Stimulated activated naive CD4-positive, alpha-beta T cell (primary cell): ENCODE measurements around the gene SORCS3.
"Not testable (repeated sequence)": the region's sequence is repeated elsewhere in the genome, so short reads cannot be mapped to it uniquely, and the experiment has no call there.

ENCODE experiments used
- DNase-seq, 6 experiments: peaks; one replicate each; lab custom pipeline; 2025; lab: John Stamatoyannopoulos, UW

Gene SORCS3

DNA sequence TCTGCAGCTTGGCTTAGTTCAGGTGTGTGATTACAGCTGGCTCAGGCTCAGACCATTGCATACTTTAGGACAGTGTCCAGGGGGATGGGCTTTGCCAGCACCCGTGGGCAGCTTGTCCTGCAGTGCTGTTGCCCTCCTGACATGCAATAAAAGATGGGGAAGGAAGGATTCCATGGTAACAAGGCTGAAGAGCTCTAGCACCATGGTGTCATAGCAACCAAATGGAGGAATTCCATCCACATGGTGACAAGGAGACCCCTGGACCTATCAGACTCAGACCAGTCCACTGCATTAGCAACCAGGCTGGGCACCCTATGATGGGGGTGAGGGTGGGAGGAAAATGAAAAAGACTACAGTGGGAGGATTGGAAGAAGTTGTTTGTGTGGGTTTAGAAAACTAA lies 49.9 kb downstream of the SORCS3 start:
- DNase-seq = no peak

- no peak for DNase-seq
Measured at GRCh38 chr10:104694074-104694473, 53.0 kb downstream of the SORCS3 start.

DNA sequence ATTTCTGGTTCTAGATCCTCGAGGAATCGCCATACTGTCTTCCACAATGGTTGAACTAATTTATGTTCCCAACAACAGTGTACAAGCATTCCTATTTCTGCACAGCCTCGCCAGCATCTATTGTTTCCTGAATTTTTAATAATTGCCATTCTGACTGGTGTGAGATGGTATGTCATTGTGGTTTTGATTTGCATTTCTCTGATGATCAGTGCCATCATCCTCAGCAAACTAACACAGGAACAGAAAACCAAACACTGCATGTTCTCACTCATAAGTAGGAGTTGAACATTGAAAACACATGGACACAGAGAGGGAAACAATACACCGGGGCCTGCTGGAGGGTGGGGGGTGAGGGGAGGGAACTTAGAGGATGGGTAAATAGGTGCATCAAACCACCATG lies 62.2 kb downstream of the SORCS3 start:
- not testable (repeated sequence) for DNase-seq

- no peak for DNase-seq
Measured at GRCh38 chr10:104706886-104707285, 65.8 kb downstream of the SORCS3 start.

DNA sequence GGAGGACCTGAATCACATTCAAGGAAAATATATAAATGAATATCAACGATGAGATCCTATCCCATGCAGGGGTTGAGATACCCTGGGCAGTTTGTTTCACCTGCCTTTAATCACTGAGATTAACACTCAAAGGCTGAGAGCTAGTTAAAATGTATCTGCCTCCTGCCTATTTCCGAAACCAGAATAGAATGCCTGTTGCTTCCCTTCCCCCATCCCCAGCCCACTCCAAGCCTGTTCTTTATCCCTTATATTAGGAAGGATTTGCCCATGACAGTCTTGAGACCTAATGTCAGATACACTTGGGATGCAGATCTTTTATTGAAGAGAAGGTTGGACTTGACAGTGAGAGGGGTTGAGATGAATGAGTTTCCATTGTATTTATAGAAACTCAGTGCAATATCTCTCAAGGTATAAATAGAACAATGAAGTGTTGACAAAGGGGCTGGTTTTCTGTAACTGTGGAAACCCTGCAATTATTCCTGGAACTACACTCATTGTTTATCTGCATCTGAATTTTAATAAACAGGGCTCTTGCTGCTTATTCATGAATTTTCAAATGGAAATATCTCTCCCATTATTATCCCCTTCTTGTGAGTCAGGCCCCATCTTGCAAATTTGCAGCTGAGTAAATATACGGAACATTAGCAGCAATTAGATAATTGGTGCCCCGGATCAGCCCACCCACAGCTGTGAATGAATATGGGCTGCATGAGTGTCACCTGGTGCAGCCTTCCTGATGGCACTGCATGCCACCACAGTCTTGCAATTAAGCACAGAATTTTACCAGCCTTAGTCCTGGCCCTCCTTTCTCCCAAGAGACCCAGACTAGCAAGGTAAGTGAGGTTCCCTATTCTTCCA lies 66.7 kb downstream of the SORCS3 start:
- DNase-seq = no peak

GRCh38 chr10:104711302-104711721 lies 70.2 kb downstream of the SORCS3 start:
- DNase-seq = no peak

DNA sequence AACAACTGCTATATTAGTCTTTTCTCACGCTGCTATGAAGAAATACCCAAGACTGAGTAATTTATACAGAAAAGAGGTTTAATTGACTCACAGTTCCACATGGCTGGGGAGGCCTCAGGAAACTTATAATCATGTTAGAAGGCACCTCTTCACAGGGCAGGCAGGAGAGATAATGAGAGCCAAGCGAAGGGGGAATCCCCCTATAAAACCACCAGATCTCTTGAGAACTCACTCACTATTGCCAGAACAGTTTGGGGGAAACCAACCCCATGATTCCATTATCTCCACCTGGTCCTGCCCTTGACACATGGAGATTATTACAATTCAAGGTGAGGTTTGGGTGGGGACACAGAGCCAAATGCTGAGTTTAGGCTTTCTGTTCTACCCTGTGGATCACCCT lies 89.5 kb downstream of the SORCS3 start:
- DNase-seq = not testable (repeated sequence)

DNA sequence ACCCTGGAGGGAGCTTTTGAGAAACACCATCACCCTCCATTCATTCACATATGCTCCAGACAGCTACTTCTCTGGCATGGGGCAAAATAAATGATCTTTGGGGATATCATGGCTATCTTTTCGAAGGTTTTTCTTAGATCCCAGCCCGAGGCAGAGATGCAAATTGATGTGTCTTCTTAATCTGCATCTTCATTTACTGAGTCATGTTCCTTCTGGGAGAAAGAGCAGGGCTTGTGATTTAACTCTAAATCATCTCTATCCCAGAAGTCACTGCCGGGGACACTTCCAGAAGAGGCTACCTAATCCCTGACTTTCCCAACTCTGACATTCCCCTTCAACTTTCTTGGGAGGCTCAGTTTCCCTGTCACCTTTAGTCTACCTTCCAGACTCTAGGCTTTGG lies 90.1 kb downstream of the SORCS3 start:
- no peak for DNase-seq

- DNase-seq = no peak
Measured at GRCh38 chr10:104732222-104732621, 91.1 kb downstream of the SORCS3 start.

DNA sequence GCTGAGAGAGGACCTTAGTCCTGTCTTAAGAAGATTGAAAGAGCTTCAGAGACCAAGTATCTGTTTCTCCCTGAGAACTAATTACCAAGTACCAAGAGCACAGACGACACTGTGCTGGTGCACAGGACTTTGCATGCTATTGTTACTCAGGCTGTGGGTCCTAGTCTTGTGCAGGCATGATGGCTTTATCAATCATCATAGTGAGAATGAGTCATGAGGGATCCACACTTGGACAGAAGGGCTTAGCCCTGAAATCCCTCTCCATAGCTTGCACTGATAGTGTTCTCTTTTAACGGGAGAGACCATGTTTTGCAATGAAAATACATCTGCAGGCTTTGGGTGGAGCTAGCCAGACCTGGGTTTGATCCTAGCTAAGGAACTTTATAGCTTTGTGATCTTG lies 93.3 kb downstream of the SORCS3 start:
- DNase-seq = no peak

DNA sequence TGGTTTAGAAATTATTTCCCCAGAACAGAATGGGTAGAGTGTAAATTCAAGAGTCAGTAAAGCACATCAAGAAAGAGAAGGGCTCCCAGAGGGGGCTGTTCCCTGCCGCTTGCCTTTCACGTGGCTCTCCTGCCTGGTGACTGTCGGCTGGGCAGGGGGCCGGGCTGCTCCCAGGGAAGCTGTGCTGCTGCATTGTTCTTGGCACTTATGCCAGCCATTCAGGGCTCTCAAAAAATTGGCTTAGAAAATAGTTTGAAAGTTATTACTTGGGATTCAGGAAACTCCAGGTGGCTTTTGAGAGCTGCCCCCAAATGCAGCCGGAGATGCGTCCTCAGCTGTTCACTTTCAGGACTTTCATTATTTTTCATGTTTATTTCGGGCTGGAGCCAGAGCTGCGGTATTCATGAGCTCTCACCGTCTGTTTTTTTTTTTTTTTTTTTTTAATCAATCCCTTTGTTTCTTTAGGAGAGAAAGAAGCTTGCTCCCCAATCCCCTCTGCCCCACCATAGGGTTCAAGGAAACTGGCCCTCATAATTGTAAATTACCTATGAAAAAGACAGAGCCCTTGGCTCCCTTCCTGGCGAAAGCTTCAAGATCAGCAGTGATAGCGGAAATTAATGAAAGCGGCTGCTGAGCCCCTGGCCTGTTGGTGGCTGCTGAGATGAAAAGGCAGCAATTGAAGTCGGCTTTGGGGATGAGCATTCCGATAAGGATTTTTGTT lies 94.1 kb downstream of the SORCS3 start:
- no peak for DNase-seq

DNA sequence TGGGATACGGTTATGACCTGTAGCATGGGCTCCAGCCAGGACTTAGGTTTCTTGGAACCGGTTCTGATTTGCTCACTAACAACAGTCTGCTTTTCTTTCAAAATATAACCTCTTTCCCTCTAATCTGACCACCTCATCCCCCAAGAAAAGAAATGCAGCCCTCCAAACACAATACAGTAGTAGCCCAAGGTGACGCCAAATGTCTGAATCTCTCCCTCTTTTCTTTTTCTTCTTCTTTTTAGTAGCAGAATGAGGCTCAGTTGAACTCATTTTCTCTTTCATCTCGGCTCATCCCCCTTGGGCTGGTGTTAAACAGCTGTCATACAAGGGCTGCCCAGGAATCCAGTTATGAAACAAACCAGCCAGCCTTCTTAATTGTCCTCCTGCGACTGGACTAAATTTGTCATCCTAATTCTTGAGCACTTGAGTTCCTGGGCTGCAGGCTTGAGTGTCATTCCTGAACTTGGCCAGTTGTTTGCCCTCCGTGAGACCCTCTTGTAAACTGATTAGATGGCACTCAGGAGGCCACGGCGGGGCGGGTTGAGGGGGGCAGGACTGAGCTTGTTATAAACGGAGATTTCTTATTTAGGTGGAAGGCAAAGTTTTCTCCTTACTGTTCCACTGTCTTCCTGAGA lies 94.8 kb downstream of the SORCS3 start:
- no peak for DNase-seq

- DNase-seq = no peak
Measured at GRCh38 chr10:104741127-104741526, 100.0 kb downstream of the SORCS3 start.

- DNase-seq = no peak
Measured at GRCh38 chr10:104744052-104744451, 103.0 kb downstream of the SORCS3 start.

DNA sequence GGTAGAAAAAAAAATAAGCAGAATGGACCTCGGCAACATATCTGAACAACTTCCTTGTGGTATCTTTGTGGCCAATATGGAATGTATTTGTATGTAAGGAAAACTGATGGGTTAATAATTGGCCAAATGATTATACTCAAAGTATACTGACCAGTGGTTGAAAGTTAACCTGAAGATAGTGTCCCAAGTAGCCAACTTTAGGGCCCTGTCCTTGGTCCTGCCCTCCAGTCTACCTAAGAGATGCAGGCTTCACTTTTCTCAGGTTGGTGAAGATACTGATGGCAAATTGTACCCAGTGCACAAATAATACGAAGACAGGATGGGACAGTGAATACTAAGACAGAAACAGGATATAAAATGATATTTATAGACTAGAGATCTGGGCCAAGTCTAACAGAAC lies 109.2 kb downstream of the SORCS3 start:
- no peak for DNase-seq

DNA sequence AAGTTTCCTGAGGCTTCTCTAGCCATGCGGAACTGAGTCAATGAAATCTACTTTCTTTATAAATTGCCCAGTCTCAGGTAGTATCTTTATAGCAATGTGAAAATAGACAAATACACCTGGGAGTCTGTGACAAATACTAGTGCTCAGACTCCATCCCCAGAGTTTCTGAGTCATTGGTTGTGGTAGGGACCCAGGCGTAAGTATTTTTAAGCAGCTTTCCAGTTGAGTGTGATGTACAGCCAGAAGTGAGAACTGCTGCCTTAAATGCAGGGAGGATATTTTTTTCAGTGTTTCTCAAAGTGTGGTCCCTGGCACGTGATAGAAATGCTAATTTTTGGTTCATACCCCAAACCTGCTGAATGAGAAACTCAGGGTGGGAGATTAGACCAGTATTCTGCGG lies 121.7 kb downstream of the SORCS3 start:
- DNase-seq = no peak

GRCh38 chr10:104766341-104766740 lies 125.3 kb downstream of the SORCS3 start:
- DNase-seq = no peak

DNA sequence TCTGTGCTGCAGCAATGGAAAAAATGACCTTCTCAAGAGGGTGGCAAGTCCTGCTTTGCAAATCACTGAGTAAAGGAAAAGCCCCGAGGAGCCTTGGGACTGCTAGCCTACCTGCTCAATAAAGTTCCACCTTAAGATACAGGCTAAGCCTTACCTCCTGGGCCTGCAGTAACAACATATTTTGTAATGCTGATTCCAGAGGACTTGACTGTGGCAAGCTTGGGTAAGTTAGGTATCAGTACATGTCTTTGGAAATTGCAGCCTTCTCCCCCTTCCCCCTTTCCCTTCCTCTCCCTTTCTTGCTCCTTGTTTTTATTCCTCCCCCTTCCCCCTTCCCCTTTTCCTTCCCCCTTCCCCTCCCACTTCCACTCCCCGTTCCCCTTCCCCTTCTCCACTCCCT lies 126.2 kb downstream of the SORCS3 start:
- no peak for DNase-seq

DNA sequence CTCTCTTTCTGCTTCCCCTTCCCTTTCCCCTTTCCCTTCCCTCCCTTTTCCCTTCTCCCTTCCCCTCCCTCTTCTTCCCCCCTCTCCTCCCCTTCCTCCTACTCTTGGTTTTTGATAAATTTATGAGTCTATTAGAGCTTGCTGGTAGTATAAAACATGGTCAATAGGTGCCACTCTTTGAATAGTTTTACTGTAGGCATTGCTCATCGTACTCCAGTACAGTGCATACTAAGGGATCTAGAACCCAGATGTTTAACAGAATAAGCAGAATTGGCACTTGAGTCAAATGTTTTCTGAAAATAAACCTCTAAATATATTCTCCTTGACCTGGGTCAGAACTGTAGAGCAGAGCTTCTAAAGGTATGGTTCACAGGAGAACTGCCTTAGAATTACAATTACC lies 126.7 kb downstream of the SORCS3 start:
- DNase-seq = no peak

DNA sequence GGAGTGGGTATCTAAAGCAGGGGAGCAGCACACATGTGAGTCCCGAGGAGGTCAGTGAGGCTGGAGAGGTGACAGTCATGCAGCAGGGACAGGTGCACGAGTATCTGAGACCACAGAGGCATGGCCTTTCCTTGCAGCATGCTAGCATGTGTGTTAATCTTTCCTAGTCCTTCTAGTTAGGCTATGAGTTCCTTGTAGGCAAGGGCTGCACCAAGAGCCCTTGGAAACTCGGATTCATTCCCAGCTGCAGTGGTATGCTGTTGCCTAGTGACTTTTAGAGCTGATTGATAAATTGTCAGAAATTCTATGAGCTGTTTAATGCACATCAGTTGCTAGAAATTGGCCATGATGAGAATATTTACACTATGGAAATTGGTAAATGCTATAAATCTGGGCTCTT lies 132.0 kb downstream of the SORCS3 start:
- DNase-seq = no peak

GRCh38 chr10:104774234-104774633 lies 133.1 kb downstream of the SORCS3 start:
- no peak for DNase-seq

- DNase-seq = no peak
Measured at GRCh38 chr10:104777086-104777799, 136.2 kb downstream of the SORCS3 start.
